Measurements from ENCODE around the gene NLGN1.

GRCh38 chr3:174223626-174224025 is 826.1 kb downstream of the NLGN1 start:
- TF ChIP-seq TAF1 (IDR thresholded peaks at IDR 0.05; ENCODE audit: borderline replicate concordance, low read depth, low read length) = no peak
- no peak for TF ChIP-seq POLR2A (IDR thresholded peaks at IDR 0.05; ENCODE audit: low read depth, low read length)
- TF ChIP-seq POLR2AphosphoS5 (IDR thresholded peaks at IDR 0.05; ENCODE audit: low read depth, low read length) = no peak

All from GM12892 (cell line).